Endothelial cell (in vitro differentiated cells): ENCODE results near the gene GRAMD1B. TPM values are rescaled to one million over a fixed set of nuclear protein-coding genes. Genes with fewer than 3 reads are reported as not detected.
"Not testable (repeated sequence)": the region's sequence is repeated elsewhere in the genome, so short reads cannot be mapped to it uniquely, and the experiment has no call there.

Experiments used
- DNase-seq: peaks from one replicate; pipeline ENCODE4 v3.0.0; 2021; ENCODE audit warnings: low spot score
- H3K27ac Mint-ChIP-seq: one replicate; pipeline ENCODE4 v1.8.0; 2021; ENCODE audit warnings: mixed read lengths, inconsistent platforms; ENCODE audit not compliant: unreplicated experiment
- H3K27me3 Mint-ChIP-seq: one replicate; pipeline ENCODE4 v1.8.0; 2021; ENCODE audit warnings: mild to moderate bottlenecking, moderate library complexity, mixed read lengths, inconsistent platforms; ENCODE audit not compliant: unreplicated experiment
- H3K36me3 Mint-ChIP-seq: one replicate; pipeline ENCODE4 v1.8.0; 2021; ENCODE audit warnings: mild to moderate bottlenecking, low read depth, mixed read lengths, inconsistent platforms; ENCODE audit not compliant: unreplicated experiment
- H3K4me1 Mint-ChIP-seq: one replicate; pipeline ENCODE4 v1.8.0; 2021; ENCODE audit warnings: mild to moderate bottlenecking, mixed read lengths, inconsistent platforms; ENCODE audit not compliant: unreplicated experiment
- H3K4me3 Mint-ChIP-seq: one replicate; pipeline ENCODE4 v1.8.0; 2021; ENCODE audit warnings: mild to moderate bottlenecking, mixed read lengths, inconsistent platforms; ENCODE audit not compliant: unreplicated experiment
- H3K9me3 Mint-ChIP-seq: one replicate; pipeline ENCODE4 v1.8.0; 2021; ENCODE audit warnings: mixed read lengths, inconsistent platforms; ENCODE audit not compliant: unreplicated experiment
- CTCF ChIP-seq: fragments of 200-600 bp; sonication (generic); IDR thresholded peaks from one replicate; pipeline ENCODE4 v1.5.0; 2021; ENCODE audit warnings: antibody characterized with exemption; ENCODE audit not compliant: unreplicated experiment
- total RNA-seq: library from RNA; stranded (reverse); fragmentation: NEBNext Ultra II Directional; extraction: Animal tissue kit (Norgen Biotek cat#: 25700); gene quantifications from one replicate; pipeline ENCODE4 v1.2.1, GENCODE V29; 2021; ENCODE audit not compliant: unreplicated experiment

The GRAMD1B gene
- total RNA-seq, 1 donor from 2014 or later = 49.6 TPM

GRCh38 chr11:123519055-123519796, 89.2 kb downstream of the GRAMD1B start:
- Mint-ChIP-seq H3K9me3 (no peaks in the 10 kb centered on the region), H3K4me1 (peaks cover 46% of the 10 kb centered on the region), H3K36me3 (peaks cover 6% of the 10 kb centered on the region), H3K4me3 (no peak overlapping the region), H3K27ac (peak overlapping the region; percentile 40), H3K27me3 (no peaks in the 10 kb centered on the region)
- no peak for TF ChIP-seq CTCF
- DNase-seq = no peak

DNA sequence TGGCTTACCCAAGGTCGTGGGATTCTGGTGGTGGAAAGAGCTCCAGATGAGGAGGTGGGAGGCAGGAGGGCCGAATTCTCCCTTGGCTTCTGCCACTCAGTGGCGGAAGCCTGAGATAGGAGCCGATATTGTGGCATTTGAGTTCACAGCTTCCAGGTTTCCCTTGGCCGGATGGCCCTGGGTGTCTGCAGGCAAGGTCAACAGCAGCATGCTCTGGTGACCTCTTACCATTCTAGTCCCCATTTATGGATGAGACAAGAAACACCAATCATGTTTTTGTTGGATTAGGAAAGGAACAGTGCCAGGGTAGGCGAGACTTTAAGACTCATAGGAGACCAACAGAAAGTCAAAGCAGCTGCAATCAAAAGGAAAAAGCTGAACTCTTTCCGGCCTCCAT, 89.7 kb downstream of the GRAMD1B start:
- no peaks in the 10 kb centered on the region for H3K27me3 Mint-ChIP-seq
- no peak overlapping the region for H3K4me3 Mint-ChIP-seq
- H3K4me1 Mint-ChIP-seq = peaks cover 48% of the 10 kb centered on the region

GRCh38 chr11:123520476-123520875, 90.4 kb downstream of the GRAMD1B start:
- not testable (repeated sequence) for DNase-seq, H3K36me3 Mint-ChIP-seq, H3K4me3 Mint-ChIP-seq, H3K27ac Mint-ChIP-seq, H3K9me3 Mint-ChIP-seq, H3K27me3 Mint-ChIP-seq
- H3K4me1 Mint-ChIP-seq = peaks cover 55% of the 10 kb centered on the region

More for the DNA sequence above, 89.7 kb downstream of the GRAMD1B start:
- peaks cover 4% of the 10 kb centered on the region for H3K36me3 Mint-ChIP-seq
- DNase-seq = no peak
- peak overlapping the region; percentile 36 for H3K27ac Mint-ChIP-seq
- TF ChIP-seq CTCF = no peak
- H3K9me3 Mint-ChIP-seq = no peaks in the 10 kb centered on the region

DNA sequence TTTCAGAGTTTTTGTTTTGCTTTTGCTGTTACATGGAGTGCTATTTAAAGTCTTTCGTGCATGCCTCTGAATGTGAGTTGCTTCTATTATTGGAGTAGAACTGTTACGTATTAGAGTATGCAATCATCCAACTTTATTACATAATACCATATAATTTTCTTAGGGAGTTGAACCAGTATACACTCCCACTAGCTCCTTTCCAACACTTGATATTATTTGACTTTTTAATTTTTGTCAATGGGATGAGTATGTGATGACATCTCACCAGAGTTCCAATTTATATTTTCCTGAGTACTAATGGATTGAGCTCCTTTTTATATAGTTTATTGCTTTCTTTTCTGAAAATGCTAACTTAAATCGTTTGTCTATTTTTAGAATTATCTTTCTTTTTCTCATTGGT, 90.9 kb downstream of the GRAMD1B start:
- no peak for DNase-seq
- Mint-ChIP-seq H3K9me3 (no peaks in the 10 kb centered on the region), H3K4me1 (peaks cover 60% of the 10 kb centered on the region), H3K36me3 (no peaks in the 10 kb centered on the region), H3K4me3 (no peak overlapping the region), H3K27ac (peak overlapping the region; percentile 89), H3K27me3 (peaks cover 3% of the 10 kb centered on the region)
- no peak for TF ChIP-seq CTCF

DNA sequence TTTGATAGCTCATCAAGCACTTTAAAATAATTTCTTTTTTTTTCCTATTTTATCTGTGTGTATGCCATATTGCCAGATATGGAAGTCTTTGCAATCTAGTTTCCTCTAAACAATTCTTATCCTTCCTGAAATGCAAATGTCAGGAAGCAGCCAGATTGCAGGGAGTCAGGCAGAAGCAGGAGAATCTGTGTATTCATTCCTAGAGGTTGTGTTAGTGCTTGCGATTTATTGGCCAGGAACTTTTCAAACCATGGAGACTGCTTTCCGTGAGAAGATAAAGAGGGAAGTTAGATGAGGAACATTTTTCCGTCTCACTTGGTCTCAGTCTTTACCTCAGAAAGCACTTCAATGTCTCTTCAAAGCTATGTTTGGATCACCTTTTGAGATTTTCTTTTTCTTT, 91.9 kb downstream of the GRAMD1B start:
- DNase-seq = no peak
- Mint-ChIP-seq H3K4me1 (peaks cover 60% of the 10 kb centered on the region), H3K27me3 (peaks cover 3% of the 10 kb centered on the region), H3K4me3 (no peak overlapping the region), H3K27ac (peak overlapping the region; percentile 89), H3K36me3 (no peaks in the 10 kb centered on the region), H3K9me3 (no peaks in the 10 kb centered on the region)
- TF ChIP-seq CTCF = no peak
